HG03571 (cell line): ENCODE results near the gene AKAP13.

Source experiments
- ATAC-seq: cut with Tn5 transposase; IDR thresholded peaks from one replicate; pipeline ENCODE4 v1.9.1; 2021; ENCODE audit not compliant: unreplicated experiment

AKAP13 gene

GRCh38 chr15:85620690-85621049, 240.3 kb downstream of the AKAP13 start:
- no peak for ATAC-seq

- no peak for ATAC-seq
Observed at GRCh38 chr15:85621094-85621493, 240.7 kb downstream of the AKAP13 start.

GRCh38 chr15:85622221-85622831, 241.9 kb downstream of the AKAP13 start:
- no peak for ATAC-seq

- no peak for ATAC-seq
Observed at GRCh38 chr15:85623315-85624049, 243.1 kb downstream of the AKAP13 start.

- peak; percentile 45 for ATAC-seq
Observed at GRCh38 chr15:85624291-85624801, 243.9 kb downstream of the AKAP13 start.

- no peak for ATAC-seq
Observed at GRCh38 chr15:85625166-85625830, 244.9 kb downstream of the AKAP13 start.

GRCh38 chr15:85625856-85626255, 245.5 kb downstream of the AKAP13 start:
- no peak for ATAC-seq

- no peak for ATAC-seq
Observed at GRCh38 chr15:85627213-85627935, 247.0 kb downstream of the AKAP13 start.

- ATAC-seq = no peak
Observed at GRCh38 chr15:85630311-85630710, 249.9 kb downstream of the AKAP13 start.

GRCh38 chr15:85631018-85631417, 250.6 kb downstream of the AKAP13 start:
- no peak for ATAC-seq

- ATAC-seq = no peak
Observed at GRCh38 chr15:85632014-85632413, 251.6 kb downstream of the AKAP13 start.

GRCh38 chr15:85633859-85634258, 253.5 kb downstream of the AKAP13 start:
- no peak for ATAC-seq

GRCh38 chr15:85636351-85636750, 255.9 kb downstream of the AKAP13 start:
- ATAC-seq = no peak

GRCh38 chr15:85639752-85640381, 259.5 kb downstream of the AKAP13 start:
- no peak for ATAC-seq

- no peak for ATAC-seq
Observed at GRCh38 chr15:85642065-85642692, 261.8 kb downstream of the AKAP13 start.

- ATAC-seq = no peak
Observed at GRCh38 chr15:85642693-85643066, 262.3 kb downstream of the AKAP13 start.

GRCh38 chr15:85646538-85647091, 266.2 kb downstream of the AKAP13 start:
- ATAC-seq = peak; percentile 86

- ATAC-seq = no peak
Observed at GRCh38 chr15:85649372-85649771, 269.0 kb downstream of the AKAP13 start.

GRCh38 chr15:85651548-85651947, 271.1 kb downstream of the AKAP13 start:
- no peak for ATAC-seq

- ATAC-seq = no peak
Observed at GRCh38 chr15:85652457-85652856, 272.1 kb downstream of the AKAP13 start.
